IMR-90 (cell line): ENCODE results near the gene BPGM. TPM values are rescaled to one million over a fixed set of nuclear protein-coding genes. Genes with fewer than 3 reads are reported as not detected.

Experiments
- ATAC-seq: fragments of 200-7000 bp; cut with Tn5 transposase; 2 replicates; pipeline ENCODE4 v1.9.1; 2020; ENCODE audit warnings: low read depth, mild to moderate bottlenecking, moderate library complexity
- BruUV-seq: library from RNA; stranded (reverse); fragments of 400-500 nt; replicated peaks from 2 replicates; lab custom pipeline; 2021; lab: Mats Ljungman, UMichigan
- CTCF ChIA-PET: fragments of 300-600 bp; formaldehyde crosslinking; extraction: SDS; loops from one replicate; lab custom pipeline; 2021; ENCODE audit warnings: antibody characterized with exemption; lab: Yijun Ruan, JAX
- POLR2A ChIA-PET: fragments of 300-600 bp; sonication (Branson Sonifier 250); formaldehyde crosslinking; loops from one replicate; lab custom pipeline; 2022; ENCODE audit warnings: antibody characterized with exemption; ENCODE audit not compliant: unreplicated experiment; lab: Charles Lee
- DNase-seq: peaks from one replicate; pipeline ENCODE4 v3.0.0; 2013
- H2AFZ ChIP-seq: replicated peaks from 2 replicates; pipeline ENCODE3; 2013; ENCODE audit warnings: low read length, mild to moderate bottlenecking; ENCODE audit not compliant: poor library complexity
- H2AK5ac ChIP-seq: 2 replicates; pipeline ENCODE4 v1.6.1; 2013; ENCODE audit warnings: low read depth, low read length, inconsistent platforms
- H2AK9ac ChIP-seq: replicated peaks from 2 replicates; pipeline ENCODE3; 2013; ENCODE audit warnings: mild to moderate bottlenecking, low read depth, low read length, moderate library complexity; ENCODE audit not compliant: poor library complexity
- H2BK120ac ChIP-seq: 2 replicates; pipeline ENCODE4 v1.6.1; 2013; ENCODE audit warnings: low read depth, low read length, inconsistent platforms
- H2BK15ac ChIP-seq: 3 replicates; pipeline ENCODE4 v1.6.1; 2013; ENCODE audit warnings: low read depth, low read length, inconsistent platforms
- H2BK20ac ChIP-seq: 2 replicates; pipeline ENCODE4 v1.6.1; 2013; ENCODE audit warnings: low read depth, mild to moderate bottlenecking, inconsistent platforms, low read length, moderate library complexity
- H2BK5ac ChIP-seq: 2 replicates; pipeline ENCODE4 v1.6.1; 2013; ENCODE audit warnings: mild to moderate bottlenecking, low read depth, low read length, inconsistent platforms; ENCODE audit not compliant: poor library complexity, severe bottlenecking
- H3K14ac ChIP-seq: replicated peaks from 2 replicates; pipeline ENCODE4 v1.6.1; 2013; ENCODE audit warnings: low read depth, low read length, inconsistent platforms
- H3K18ac ChIP-seq: 2 replicates; pipeline ENCODE4 v1.6.1; 2013; ENCODE audit warnings: low read depth, low read length, control low read depth
- H3K23ac ChIP-seq: 2 replicates; pipeline ENCODE4 v1.6.1; 2013; ENCODE audit warnings: low read depth, low read length, inconsistent platforms
- H3K27ac ChIP-seq: 2 replicates; pipeline ENCODE4 v1.5.1; 2013; ENCODE audit warnings: mild to moderate bottlenecking, control low read depth, low read length; ENCODE audit not compliant: insufficient read depth
- H3K27me3 ChIP-seq: 2 replicates; pipeline ENCODE4 v1.6.1; 2013; ENCODE audit warnings: low read length; ENCODE audit not compliant: control insufficient read depth, insufficient read depth
- H3K36me3 ChIP-seq: 2 replicates; pipeline ENCODE4 v1.6.1; 2013; ENCODE audit warnings: low read length, mixed read lengths; ENCODE audit not compliant: control insufficient read depth, insufficient read depth
- H3K4ac ChIP-seq: 2 replicates; pipeline ENCODE4 v1.6.1; 2013; ENCODE audit warnings: low read depth, low read length, inconsistent platforms
- H3K4me1 ChIP-seq: 2 replicates; pipeline ENCODE4 v1.6.1; 2013; ENCODE audit warnings: low read length, mixed read lengths; ENCODE audit not compliant: control insufficient read depth, insufficient read depth
- H3K4me2 ChIP-seq: 2 replicates; pipeline ENCODE4 v1.6.1; 2013; ENCODE audit warnings: low read depth, mild to moderate bottlenecking, control low read depth, low read length, moderate library complexity
- H3K4me3 ChIP-seq: 2 replicates; pipeline ENCODE4 v1.5.1; 2013; ENCODE audit warnings: low read depth, mild to moderate bottlenecking, control low read depth, low read length, moderate library complexity; ENCODE audit not compliant: insufficient read depth
- H3K56ac ChIP-seq: 2 replicates; pipeline ENCODE4 v1.6.1; 2013; ENCODE audit warnings: low read length, inconsistent platforms; ENCODE audit not compliant: insufficient read depth; ENCODE audit errors: extremely low read depth
- H3K79me1 ChIP-seq, 2 experiments: 2 replicates each; pipeline ENCODE4 v1.6.1; 2013; ENCODE audit warnings: low read length in 2 of 2, inconsistent platforms in 1 of 2, low read depth in 1 of 2
- H3K9ac ChIP-seq: 2 replicates; pipeline ENCODE4 v1.6.1; 2013; ENCODE audit warnings: low read depth, low read length, control low read depth
- H3K9me1 ChIP-seq: 2 replicates; pipeline ENCODE4 v1.6.1; 2013; ENCODE audit warnings: low read length, inconsistent platforms; ENCODE audit not compliant: insufficient read depth
- H3K9me3 ChIP-seq: 2 replicates; pipeline ENCODE4 v1.6.1; 2013; ENCODE audit warnings: low read length; ENCODE audit not compliant: control insufficient read depth, insufficient read depth
- H4K20me1 ChIP-seq: 2 replicates; pipeline ENCODE4 v1.6.1; 2013; ENCODE audit warnings: low read length, inconsistent platforms; ENCODE audit not compliant: insufficient read depth
- H4K5ac ChIP-seq: 2 replicates; pipeline ENCODE4 v1.6.1; 2013; ENCODE audit warnings: mild to moderate bottlenecking, low read depth, low read length, control low read depth
- H4K8ac ChIP-seq, 2 experiments: 2 replicates each; pipeline ENCODE4 v1.6.1; 2013; ENCODE audit warnings: low read depth in 2 of 2, low read length in 2 of 2, control low read depth in 1 of 2, inconsistent platforms in 1 of 2
- H4K91ac ChIP-seq: 2 replicates; pipeline ENCODE4 v1.6.1; 2013; ENCODE audit warnings: low read depth, low read length, inconsistent platforms; ENCODE audit not compliant: insufficient read depth
- BHLHE40 ChIP-seq: fragments of 150-350 bp; IDR thresholded peaks from 2 replicates; pipeline ENCODE4 v1.6.1; 2016; ENCODE audit warnings: mild to moderate bottlenecking, low read depth, low read length
- CEBPB ChIP-seq: IDR thresholded peaks from 2 replicates; pipeline ENCODE4 v1.6.1; 2012; ENCODE audit warnings: low read depth, low read length, improper control_type of control experiment
- CHD1 ChIP-seq: IDR thresholded peaks from 2 replicates; pipeline ENCODE4 v1.6.1; 2012; ENCODE audit warnings: low read depth, low read length, improper control_type of control experiment
- MAFK ChIP-seq: IDR thresholded peaks from 2 replicates; pipeline ENCODE4 v1.6.1; 2012; ENCODE audit warnings: low read depth, low read length, improper control_type of control experiment
- POLR2A ChIP-seq: IDR thresholded peaks from 2 replicates; pipeline ENCODE4 v1.6.1; 2012; ENCODE audit warnings: mild to moderate bottlenecking, low read depth, low read length
- RAD21 ChIP-seq: IDR thresholded peaks from 2 replicates; pipeline ENCODE4 v1.6.1; 2012; ENCODE audit warnings: low read length, improper control_type of control experiment
- RCOR1 ChIP-seq: IDR thresholded peaks from 2 replicates; pipeline ENCODE4 v1.6.1; 2012; ENCODE audit warnings: mild to moderate bottlenecking, low read length, improper control_type of control experiment; ENCODE audit not compliant: insufficient replicate concordance
- WGBS, 2 experiments: methylation state at CpG; one replicate each; pipeline versions ENCODE4 v1.1.5 to v1.1.7; 2013; ENCODE audit warnings: missing lambda C conversion rate in 2 of 2; ENCODE audit not compliant: insufficient read length in 1 of 2; ENCODE audit errors: extremely low coverage in 2 of 2; 5-methylcytosine and 5-hydroxymethylcytosine counted together
- dilution Hi-C: fragments of 300-500 bp; cut with HindIII; formaldehyde crosslinking; loops from one replicate; pipeline ENCODE4 v1.14.3; 2018; ENCODE audit warnings: low sequenced_read_pairs; ENCODE audit not compliant: unreplicated experiment
- in situ Hi-C: fragments of 300-500 bp; cut with MboI; formaldehyde crosslinking; loops from 3 replicates; pipeline ENCODE4 v1.14.3; 2019; ENCODE audit warnings: low sequenced_read_pairs, inconsistent platforms, mixed read lengths
- intact Hi-C: fragments of 100-400 bp; cut with micrococcal nuclease; formaldehyde crosslinking; loops from 2 replicates; pipeline ENCODE4 v1.10.0; 2022
- polyA plus RNA-seq, 3 experiments: library from polyadenylated mRNA; depleted of rRNA; stranded (reverse); fragments of >200 nt; gene quantifications; 2 replicates each; pipeline ENCODE4 v1.2.3, GENCODE V29; 2012; ENCODE audit warnings: low replicate concordance in 1 of 3
- total RNA-seq: library from RNA; depleted of rRNA; stranded (reverse); fragments of >200 nt; gene quantifications from 2 replicates; pipeline ENCODE4 v1.2.3, GENCODE V29; 2012
- TF ChIP-seq, protein P1 (sequence below): fragments of 150-350 bp; IDR thresholded peaks from 2 replicates; pipeline ENCODE4 v1.6.1; 2016; ENCODE audit warnings: low read depth, mild to moderate bottlenecking, low read length, moderate library complexity, borderline replicate concordance
- TF ChIP-seq, protein P2 (sequence below): conservative IDR thresholded peaks from 2 replicates; pipeline ENCODE4 v1.5.1; 2012; ENCODE audit warnings: mild to moderate bottlenecking, low read depth, low read length, improper control_type of control experiment

BPGM gene
- total and polyA plus RNA-seq, 2 of the 4 experiments (the other 2 are of a cell fraction) = 18.8 to 20.0 TPM

DNA sequence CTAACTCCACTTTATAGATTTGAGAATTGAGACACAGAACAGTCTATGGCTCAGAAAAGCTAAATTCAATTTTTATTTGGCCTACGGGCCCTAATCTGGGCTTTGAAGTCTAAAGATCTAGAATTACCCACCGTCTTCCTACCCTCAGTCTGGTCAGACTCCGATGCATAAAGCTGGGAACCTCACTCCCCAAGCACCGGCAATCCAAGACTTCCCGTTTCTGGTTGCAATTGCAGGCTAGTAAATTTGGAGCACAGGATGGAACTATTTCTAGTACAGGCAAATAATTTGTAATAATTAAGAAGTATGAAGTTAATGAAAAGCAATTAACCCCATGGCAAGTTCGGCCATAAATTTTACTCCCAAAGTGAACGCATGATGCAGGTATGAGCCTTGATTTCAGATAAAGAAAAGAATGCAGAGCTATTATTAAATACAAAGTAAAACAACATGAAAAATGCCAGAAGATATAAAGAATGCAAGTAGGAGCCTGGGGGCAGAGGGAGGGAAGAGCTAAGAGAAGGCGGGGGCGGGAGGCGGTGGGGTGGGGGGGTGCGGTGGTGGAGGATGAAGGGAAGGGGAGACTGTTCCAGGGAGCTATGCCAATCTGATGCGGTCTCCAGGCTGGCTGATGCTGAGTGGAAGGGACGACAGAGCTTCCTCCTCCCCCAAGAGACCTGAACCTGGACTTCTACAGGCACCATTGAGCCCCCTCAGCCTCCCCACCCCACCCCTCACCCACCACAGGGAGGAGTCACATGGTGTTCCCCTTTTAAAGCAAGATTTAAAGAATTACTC lies 45.1 kb downstream of the BPGM start (continued):
- TF ChIP-seq, protein P1, sequence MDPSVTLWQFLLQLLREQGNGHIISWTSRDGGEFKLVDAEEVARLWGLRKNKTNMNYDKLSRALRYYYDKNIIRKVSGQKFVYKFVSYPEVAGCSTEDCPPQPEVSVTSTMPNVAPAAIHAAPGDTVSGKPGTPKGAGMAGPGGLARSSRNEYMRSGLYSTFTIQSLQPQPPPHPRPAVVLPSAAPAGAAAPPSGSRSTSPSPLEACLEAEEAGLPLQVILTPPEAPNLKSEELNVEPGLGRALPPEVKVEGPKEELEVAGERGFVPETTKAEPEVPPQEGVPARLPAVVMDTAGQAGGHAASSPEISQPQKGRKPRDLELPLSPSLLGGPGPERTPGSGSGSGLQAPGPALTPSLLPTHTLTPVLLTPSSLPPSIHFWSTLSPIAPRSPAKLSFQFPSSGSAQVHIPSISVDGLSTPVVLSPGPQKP = no peak

DNA sequence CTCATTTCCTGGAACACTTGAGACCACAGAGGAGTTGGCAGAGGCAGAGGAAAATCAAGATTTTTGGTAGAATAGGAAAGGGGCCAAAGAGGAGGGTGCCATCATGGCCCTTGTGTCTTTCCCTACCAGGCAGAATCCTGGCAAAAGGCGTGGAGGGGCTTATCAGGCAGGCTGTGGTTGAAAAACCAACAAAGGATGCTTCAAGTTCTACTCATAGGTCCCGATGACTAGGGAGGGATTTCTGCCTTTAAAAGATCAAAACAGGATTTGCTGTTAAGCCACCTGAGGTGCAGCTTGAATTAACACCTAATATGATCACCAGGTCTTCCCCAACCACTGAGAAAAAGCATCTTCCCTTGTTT lies 45.7 kb downstream of the BPGM start:
- Histone ChIP-seq H2AFZ (peak overlapping the region; percentile 76), H3K9ac (no peak overlapping the region), H3K23ac (peak overlapping the region; percentile 67), H3K4me2 (peak overlapping the region; percentile 15), H3K4me1 (peaks cover 33% of the 10 kb centered on the region), H3K4ac (peak overlapping the region; percentile 89), H4K8ac (peak overlapping the region; percentile 4 to 63; a peak in 2 of 4 replicates), H3K27ac (0 out of 2 replicates have a peak overlapping the region, but pooled peaks have one; percentile 51), H2AK9ac (peak overlapping the region; percentile 22), H2BK120ac (peak overlapping the region; percentile 91), H3K27me3 (no peaks in the 10 kb centered on the region), H3K18ac (peak overlapping the region; percentile 93), H3K79me1 (peaks cover 0 to 20% of the 10 kb centered on the region in 2 experiments; a peak in 3 of 4 replicates), H3K14ac (peak overlapping the region; percentile 89), H4K20me1 (no peaks in the 10 kb centered on the region), H3K56ac (no peak overlapping the region), H3K9me3 (no peaks in the 10 kb centered on the region), H2BK5ac (peak overlapping the region; percentile 73), H2BK15ac (peak overlapping the region; percentile 56; the same call in 2 of the 3 replicates), H2BK20ac (peak overlapping the region; percentile 75), H2AK5ac (peak overlapping the region; percentile 57), H3K36me3 (no peaks in the 10 kb centered on the region), H3K9me1 (peaks cover 16% of the 10 kb centered on the region), H4K91ac (peak overlapping the region; percentile 67), H3K4me3 (no peak overlapping the region), H4K5ac (peak overlapping the region; percentile 97)
- intact Hi-C loops = loop anchor here (5.0 kb wide), 1 partner anchor 135 kb away; no protein-coding TSS in a partner anchor
- no TSS peak for BruUV-seq
- ChIA-PET POLR2A (interaction anchor here (0.8 kb wide), 1 partner anchor 89 kb away, joined by 3 read pairs; no protein-coding TSS in a partner anchor), CTCF (interaction anchor here (0.6 to 2.0 kb wide), 6 partner anchors 32 to 294 kb away, joined by 3 to 6 read pairs (median 4); partner anchors contain the start of gene AGBL3)
- 33% methylated on average over 1 of the region's 2 CpGs; no CpG with 5 or more reads in 1 of the 2 experiments for WGBS, 2 experiments
- ATAC-seq = no peak
- in situ Hi-C loops = loop anchor here (25.0 kb wide), 1 partner anchor 870 kb away; the partner anchor contains the start of gene NUP205
- peak; percentile 52 for DNase-seq
- dilution Hi-C loops = no loop called here
- TF ChIP-seq, protein P2, sequence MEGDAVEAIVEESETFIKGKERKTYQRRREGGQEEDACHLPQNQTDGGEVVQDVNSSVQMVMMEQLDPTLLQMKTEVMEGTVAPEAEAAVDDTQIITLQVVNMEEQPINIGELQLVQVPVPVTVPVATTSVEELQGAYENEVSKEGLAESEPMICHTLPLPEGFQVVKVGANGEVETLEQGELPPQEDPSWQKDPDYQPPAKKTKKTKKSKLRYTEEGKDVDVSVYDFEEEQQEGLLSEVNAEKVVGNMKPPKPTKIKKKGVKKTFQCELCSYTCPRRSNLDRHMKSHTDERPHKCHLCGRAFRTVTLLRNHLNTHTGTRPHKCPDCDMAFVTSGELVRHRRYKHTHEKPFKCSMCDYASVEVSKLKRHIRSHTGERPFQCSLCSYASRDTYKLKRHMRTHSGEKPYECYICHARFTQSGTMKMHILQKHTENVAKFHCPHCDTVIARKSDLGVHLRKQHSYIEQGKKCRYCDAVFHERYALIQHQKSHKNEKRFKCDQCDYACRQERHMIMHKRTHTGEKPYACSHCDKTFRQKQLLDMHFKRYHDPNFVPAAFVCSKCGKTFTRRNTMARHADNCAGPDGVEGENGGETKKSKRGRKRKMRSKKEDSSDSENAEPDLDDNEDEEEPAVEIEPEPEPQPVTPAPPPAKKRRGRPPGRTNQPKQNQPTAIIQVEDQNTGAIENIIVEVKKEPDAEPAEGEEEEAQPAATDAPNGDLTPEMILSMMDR = no peak
- TF ChIP-seq MAFK (no peak), POLR2A (no peak), CHD1 (no peak), RAD21 (no peak), BHLHE40 (no peak), CEBPB (no peak), RCOR1 (peak; percentile 31)
